GM19372 (cell line): Measurements from ENCODE around the gene FAHD1.

Experiments
- ATAC-seq: cut with Tn5 transposase; IDR thresholded peaks from one replicate; pipeline ENCODE4 v1.9.1; 2021; ENCODE audit warnings: mild to moderate bottlenecking, low read depth, moderate library complexity; ENCODE audit not compliant: unreplicated experiment

FAHD1 gene

GRCh38 chr16:1816396-1817275, 10.4 kb upstream of the FAHD1 start:
- ATAC-seq, result no peak

GRCh38 chr16:1817276-1817589, 9.8 kb upstream of the FAHD1 start:
- no peak for ATAC-seq

- no peak for ATAC-seq
Measured at GRCh38 chr16:1817716-1818115, 9.3 kb upstream of the FAHD1 start.

GRCh38 chr16:1818204-1818872, 8.7 kb upstream of the FAHD1 start:
- no peak for ATAC-seq

GRCh38 chr16:1818873-1819525, 8.0 kb upstream of the FAHD1 start:
- ATAC-seq, result no peak

GRCh38 chr16:1819611-1820010, 7.4 kb upstream of the FAHD1 start:
- no peak for ATAC-seq

GRCh38 chr16:1820096-1820945, 6.7 kb upstream of the FAHD1 start:
- no peak for ATAC-seq

GRCh38 chr16:1820946-1821290, 6.1 kb upstream of the FAHD1 start:
- ATAC-seq, result no peak

- no peak for ATAC-seq
Measured at GRCh38 chr16:1821861-1822611, 5.0 kb upstream of the FAHD1 start.

- no peak for ATAC-seq
Measured at GRCh38 chr16:1822801-1823200, 4.2 kb upstream of the FAHD1 start.

- no peak for ATAC-seq
Measured at GRCh38 chr16:1823821-1824220, 3.2 kb upstream of the FAHD1 start.

GRCh38 chr16:1825381-1825863, 1.6 kb upstream of the FAHD1 start:
- ATAC-seq, result no peak

- peak; percentile 50 for ATAC-seq
Measured at GRCh38 chr16:1825864-1826690, 929 bp upstream of the FAHD1 start.

- no peak for ATAC-seq
Measured at GRCh38 chr16:1828645-1829410, 1.8 kb downstream of the FAHD1 start.

GRCh38 chr16:1830213-1830612, 3.2 kb downstream of the FAHD1 start:
- no peak for ATAC-seq

- no peak for ATAC-seq
Measured at GRCh38 chr16:1831186-1832075, 4.4 kb downstream of the FAHD1 start.

- no peak for ATAC-seq
Measured at GRCh38 chr16:1832838-1833454, 5.9 kb downstream of the FAHD1 start.
